Osteocyte (in vitro differentiated cells): ENCODE measurements around the gene MINPP1. TPM values are rescaled to one million over a fixed set of nuclear protein-coding genes. Genes with fewer than 3 reads are reported as not detected.

ENCODE experiments used
- DNase-seq: peaks from one replicate; pipeline ENCODE4 v3.0.0; 2021; ENCODE audit warnings: mixed read lengths; ENCODE audit not compliant: unreplicated experiment; ENCODE audit errors: extremely low spot score
- H3K27ac Mint-ChIP-seq: one replicate; pipeline ENCODE4 v1.8.0; 2021; ENCODE audit warnings: mild to moderate bottlenecking, mixed read lengths; ENCODE audit not compliant: unreplicated experiment
- H3K27me3 Mint-ChIP-seq: one replicate; pipeline ENCODE4 v1.8.0; 2021; ENCODE audit warnings: mixed read lengths; ENCODE audit not compliant: unreplicated experiment
- H3K36me3 Mint-ChIP-seq: one replicate; pipeline ENCODE4 v1.8.0; 2021; ENCODE audit warnings: mixed read lengths; ENCODE audit not compliant: unreplicated experiment
- H3K4me1 Mint-ChIP-seq: one replicate; pipeline ENCODE4 v1.8.0; 2021; ENCODE audit warnings: mixed read lengths; ENCODE audit not compliant: unreplicated experiment
- H3K4me3 Mint-ChIP-seq: one replicate; pipeline ENCODE4 v1.8.0; 2021; ENCODE audit warnings: mild to moderate bottlenecking, moderate library complexity, mixed read lengths; ENCODE audit not compliant: unreplicated experiment
- H3K9me3 Mint-ChIP-seq: one replicate; pipeline ENCODE4 v1.8.0; 2021; ENCODE audit warnings: mixed read lengths; ENCODE audit not compliant: unreplicated experiment
- total RNA-seq: library from RNA; stranded (reverse); gene quantifications from 2 replicates; pipeline ENCODE4 v1.2.1, GENCODE V29; 2021
- TF ChIP-seq, protein P1 (sequence below): fragments of 200-600 bp; sonication (generic); IDR thresholded peaks from 2 replicates; pipeline ENCODE4 v1.5.0; 2021; ENCODE audit warnings: antibody characterized with exemption, mild to moderate bottlenecking, moderate library complexity

Gene MINPP1
- total RNA-seq, 1 donor from 2014 or later: 22.9 TPM

DNA sequence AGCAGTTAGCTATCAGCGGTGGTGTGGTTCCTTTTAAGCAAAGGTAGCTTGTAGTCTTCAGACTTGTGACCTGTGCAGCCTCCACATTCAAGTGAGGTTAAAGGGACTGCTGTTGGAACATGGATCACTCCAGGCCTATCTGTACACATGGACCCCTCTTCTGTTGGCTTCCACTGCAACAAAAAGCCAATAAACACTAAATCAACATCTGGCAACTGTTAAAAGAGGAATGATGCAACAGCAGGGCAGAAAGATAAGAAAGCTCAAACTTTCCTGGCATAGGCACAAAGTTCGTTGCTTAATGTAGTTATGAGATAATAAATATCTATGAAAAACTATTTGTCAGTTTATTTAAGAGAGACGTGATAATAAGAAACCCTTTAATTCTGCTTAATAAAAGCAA is 4.0 kb upstream of the MINPP1 start:
- no peak overlapping the region for H3K27ac Mint-ChIP-seq
- peaks cover 36% of the 10 kb centered on the region for H3K27me3 Mint-ChIP-seq
- DNase-seq: no peak
- no peaks in the 10 kb centered on the region for H3K9me3 Mint-ChIP-seq
- H3K4me1 Mint-ChIP-seq: peaks cover 10% of the 10 kb centered on the region
- H3K36me3 Mint-ChIP-seq: no peaks in the 10 kb centered on the region
- H3K4me3 Mint-ChIP-seq: no peak overlapping the region
- TF ChIP-seq, protein P1, sequence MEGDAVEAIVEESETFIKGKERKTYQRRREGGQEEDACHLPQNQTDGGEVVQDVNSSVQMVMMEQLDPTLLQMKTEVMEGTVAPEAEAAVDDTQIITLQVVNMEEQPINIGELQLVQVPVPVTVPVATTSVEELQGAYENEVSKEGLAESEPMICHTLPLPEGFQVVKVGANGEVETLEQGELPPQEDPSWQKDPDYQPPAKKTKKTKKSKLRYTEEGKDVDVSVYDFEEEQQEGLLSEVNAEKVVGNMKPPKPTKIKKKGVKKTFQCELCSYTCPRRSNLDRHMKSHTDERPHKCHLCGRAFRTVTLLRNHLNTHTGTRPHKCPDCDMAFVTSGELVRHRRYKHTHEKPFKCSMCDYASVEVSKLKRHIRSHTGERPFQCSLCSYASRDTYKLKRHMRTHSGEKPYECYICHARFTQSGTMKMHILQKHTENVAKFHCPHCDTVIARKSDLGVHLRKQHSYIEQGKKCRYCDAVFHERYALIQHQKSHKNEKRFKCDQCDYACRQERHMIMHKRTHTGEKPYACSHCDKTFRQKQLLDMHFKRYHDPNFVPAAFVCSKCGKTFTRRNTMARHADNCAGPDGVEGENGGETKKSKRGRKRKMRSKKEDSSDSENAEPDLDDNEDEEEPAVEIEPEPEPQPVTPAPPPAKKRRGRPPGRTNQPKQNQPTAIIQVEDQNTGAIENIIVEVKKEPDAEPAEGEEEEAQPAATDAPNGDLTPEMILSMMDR: no peak

DNA sequence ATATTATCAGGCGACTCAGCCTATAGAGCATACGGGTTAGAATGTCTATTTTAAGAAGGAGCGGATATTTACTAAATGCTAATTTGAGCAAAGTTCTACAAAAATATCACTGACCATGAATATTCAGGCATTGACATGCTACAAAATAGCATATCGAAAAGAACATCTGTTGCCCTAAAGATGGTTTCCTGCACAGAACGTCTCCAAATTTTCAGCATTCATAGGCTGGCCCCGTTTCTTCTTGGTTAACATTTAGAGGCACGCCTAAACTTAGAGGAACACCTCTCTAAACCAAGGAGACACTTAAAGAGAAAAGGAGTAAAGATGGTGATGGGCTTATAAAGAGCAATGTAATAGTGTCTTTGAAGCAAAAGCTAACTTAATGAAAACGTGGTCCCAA is 1.3 kb upstream of the MINPP1 start:
- Mint-ChIP-seq H3K36me3 (no peaks in the 10 kb centered on the region), H3K27me3 (peaks cover 16% of the 10 kb centered on the region), H3K9me3 (no peaks in the 10 kb centered on the region), H3K4me1 (peaks cover 30% of the 10 kb centered on the region), H3K4me3 (peak overlapping the region; percentile 92), H3K27ac (no peak overlapping the region)
- TF ChIP-seq, protein P1: no peak
- no peak for DNase-seq

DNA sequence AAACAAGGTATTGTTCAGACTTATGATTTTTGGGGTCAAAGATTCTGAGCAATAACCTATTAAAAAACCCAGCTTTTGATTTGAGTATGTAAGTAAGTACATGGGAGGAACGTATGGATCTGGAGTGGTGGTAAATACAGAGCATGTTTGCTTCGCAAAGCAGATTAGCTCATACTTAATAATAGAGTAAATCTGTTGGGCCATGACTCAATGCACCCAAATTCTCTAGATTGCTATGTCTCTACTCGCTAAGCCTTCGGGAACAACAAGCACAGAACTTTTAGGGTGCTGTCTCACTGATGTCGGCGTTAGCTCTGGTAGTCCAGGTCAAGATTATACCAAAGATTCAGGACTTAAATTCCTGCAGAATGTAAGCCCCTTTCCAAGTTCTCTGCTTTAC is 807 bp upstream of the MINPP1 start:
- peak overlapping the region; percentile 93 for H3K27ac Mint-ChIP-seq
- H3K4me1 Mint-ChIP-seq: peaks cover 30% of the 10 kb centered on the region
- TF ChIP-seq, protein P1: no peak
- H3K27me3 Mint-ChIP-seq: peaks cover 12% of the 10 kb centered on the region
- no peaks in the 10 kb centered on the region for H3K36me3 Mint-ChIP-seq
- no peaks in the 10 kb centered on the region for H3K9me3 Mint-ChIP-seq
- no peak for DNase-seq
- H3K4me3 Mint-ChIP-seq: peak overlapping the region; percentile 92

DNA sequence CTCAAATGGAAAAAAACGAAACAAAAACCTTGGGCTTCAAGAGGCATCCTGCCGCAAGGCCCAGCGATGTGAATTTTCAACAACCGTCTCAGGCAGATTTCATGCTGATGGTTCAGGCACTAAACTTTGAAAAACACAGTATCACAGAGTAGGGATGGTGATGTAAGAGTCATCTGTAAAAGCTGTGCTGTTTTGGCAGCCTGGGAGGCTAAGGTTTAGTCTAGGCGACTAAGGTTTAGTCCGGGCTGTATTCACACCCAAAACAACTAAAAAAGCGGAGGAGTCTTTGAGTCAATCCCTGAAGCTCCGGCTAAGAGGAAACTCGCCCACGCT is 420 bp upstream of the MINPP1 start:
- Mint-ChIP-seq H3K27me3 (peaks cover 12% of the 10 kb centered on the region), H3K36me3 (no peaks in the 10 kb centered on the region), H3K27ac (peak overlapping the region; percentile 93), H3K9me3 (no peaks in the 10 kb centered on the region), H3K4me1 (peaks cover 30% of the 10 kb centered on the region), H3K4me3 (peak overlapping the region; percentile 92)
- DNase-seq: no peak
- TF ChIP-seq, protein P1: no peak

DNA sequence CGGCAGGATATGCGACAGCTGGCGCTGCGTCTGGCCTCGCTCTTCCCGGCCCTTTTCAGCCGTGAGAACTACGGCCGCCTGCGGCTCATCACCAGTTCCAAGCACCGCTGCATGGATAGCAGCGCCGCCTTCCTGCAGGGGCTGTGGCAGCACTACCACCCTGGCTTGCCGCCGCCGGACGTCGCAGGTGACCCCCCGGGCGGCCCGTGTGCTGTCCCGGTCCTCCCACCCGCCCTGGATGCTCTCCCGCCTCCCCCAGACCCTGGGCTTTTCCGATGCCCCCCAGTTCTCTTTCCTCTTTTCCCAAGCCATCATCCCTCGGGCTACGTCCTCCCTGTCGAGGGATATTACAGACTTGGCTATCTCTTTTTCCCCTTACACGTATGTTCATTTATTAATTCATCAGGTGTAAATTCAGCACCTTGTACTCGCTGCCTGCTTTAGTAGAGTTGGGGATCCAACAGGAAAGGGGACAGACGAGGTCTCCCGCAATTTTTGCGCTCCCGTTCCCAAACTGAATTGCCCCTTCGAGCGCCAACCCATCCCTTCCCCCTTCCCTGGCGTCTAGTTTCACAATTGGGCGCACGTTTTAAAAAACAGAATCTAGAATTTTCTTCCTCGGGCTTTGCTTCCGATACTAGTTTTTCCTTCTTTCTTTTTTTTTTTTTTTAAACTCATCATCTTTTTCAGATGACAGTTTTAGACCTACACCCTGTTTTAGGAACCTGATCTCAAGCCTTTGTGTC is 846 bp downstream of the MINPP1 start:
- TF ChIP-seq, protein P1: peak; percentile 68
- peaks cover 8% of the 10 kb centered on the region for H3K27me3 Mint-ChIP-seq
- peak overlapping the region; percentile 93 for H3K27ac Mint-ChIP-seq
- H3K36me3 Mint-ChIP-seq: peaks cover 3% of the 10 kb centered on the region
- H3K9me3 Mint-ChIP-seq: no peaks in the 10 kb centered on the region
- H3K4me1 Mint-ChIP-seq: peaks cover 30% of the 10 kb centered on the region
- H3K4me3 Mint-ChIP-seq: peak overlapping the region; percentile 92
- DNase-seq: no peak
